Heart right ventricle (tissue), 16 donors: ENCODE measurements around the gene KRT38. TPM values are rescaled to one million over a fixed set of nuclear protein-coding genes. Genes with fewer than 3 reads are reported as not detected.
A peak's percentile ranks its signal among the peaks of the same experiment; 100 is the strongest.

Source experiments
- ATAC-seq, 8 donors: fragments of 200-7000 bp; cut with Tn5 transposase; one replicate each; pipeline ENCODE4 v1.9.1; 2020; ENCODE audit warnings: mild to moderate bottlenecking in 8 of 8, moderate library complexity in 8 of 8, moderate number of reproducible peaks in 1 of 8
- DNase-seq, 2 donors: peaks; one replicate each; pipeline ENCODE4 v3.0.0-alpha.2; 2020
- H3K27ac ChIP-seq, 10 donors: fragments of 200-600 bp; sonication (generic) in 2 of 10; one replicate each; pipeline versions ENCODE4 v1.5.0 to v1.8.0; 2020 to 2022; ENCODE audit warnings: mild to moderate bottlenecking in 3 of 10
- H3K27me3 ChIP-seq, 7 donors: fragments of 200-600 bp; one replicate each; pipeline ENCODE4 v1.8.0; 2021 to 2022; ENCODE audit warnings: mild to moderate bottlenecking in 2 of 7
- H3K36me3 ChIP-seq, 9 donors: fragments of 200-600 bp; sonication (generic) in 1 of 9; one replicate each; pipeline versions ENCODE4 v1.5.0 to v1.8.0; 2020 to 2022; ENCODE audit warnings: mild to moderate bottlenecking in 2 of 9
- H3K4me1 ChIP-seq, 9 donors: fragments of 200-600 bp; sonication (generic) in 1 of 9; one replicate each; pipeline versions ENCODE4 v1.5.0 to v1.8.0; 2020 to 2022; ENCODE audit warnings: mild to moderate bottlenecking in 4 of 9
- H3K4me3 ChIP-seq, 10 donors: fragments of 200-600 bp; sonication (generic) in 2 of 10; one replicate each; pipeline versions ENCODE4 v1.5.0 to v1.8.0; 2020 to 2022; ENCODE audit warnings: mild to moderate bottlenecking in 7 of 10, moderate library complexity in 2 of 10
- H3K9me3 ChIP-seq, 11 donors: fragments of 200-600 bp in 10 of 11; sonication (generic) in 2 of 11; one replicate each; pipeline versions ENCODE4 v1.5.0 to v1.8.0; 2013 to 2022; ENCODE audit warnings: mild to moderate bottlenecking in 2 of 11, control low read depth in 1 of 11, moderate library complexity in 1 of 11
- WGBS, 2 donors: extraction: QIAGEN DNeasy Blood & Tissue Kit; methylation state at CpG; one replicate each; pipeline ENCODE4 v1.1.7; 2013; ENCODE audit warnings: inconsistent platforms in 1 of 2; 5-methylcytosine and 5-hydroxymethylcytosine counted together
- intact Hi-C, 10 donors: fragments of 100-400 bp; cut with DNase I; formaldehyde crosslinking; loops; one replicate each; pipeline versions ENCODE4 v1.11.1 to v1.14.2; 2022
- polyA plus RNA-seq, 2 donors: library from polyadenylated mRNA; stranded (reverse); fragments of 200-250 nt; gene quantifications; one replicate each; pipeline ENCODE4 v1.2.3, GENCODE V29; 2013
- total RNA-seq, 10 donors: library from RNA; stranded (reverse); fragmentation: NEBNext Ultra II Directional in 3 of 10; extraction: Animal tissue kit (Norgen Biotek cat#: 25700) in 3 of 10; gene quantifications; one replicate each; pipeline versions ENCODE4 v1.2.1 to v1.2.4, GENCODE V29; 2021 to 2023
- TF ChIP-seq, protein P1 (sequence below), 9 donors: fragments of 200-600 bp; sonication (generic) in 2 of 9; IDR thresholded peaks; one replicate each; pipeline versions ENCODE4 v1.5.0 to v1.8.0; 2021 to 2022; ENCODE audit warnings: antibody characterized with exemption in 9 of 9, mild to moderate bottlenecking in 5 of 9, moderate library complexity in 1 of 9
- donor health status: Arrhythmogenic right ventricular cardiomyopathy.
- donor health status: ischemic (EF 13 %, LVEDD 7.1; RV severe dilation, severe dysfunction).
- donor health status: healthy with polysubstance abuse.
- donor health status: DM: no; HTN: yes; CAD: no.
- donor health status: DM: no; HTN: no; CAD: no.
- donor health status: ischemic (EF 25% LVEDD 6.9; RV normal size, moderate dysfunction).
- donor health status: ischemic (EF 25% LVEDD 5.7; RV mildly dilated, moderate dysfunction).
- donor health status: healthy.
- donor health status: DM: yes; HTN: yes; CAD: no.
- donor health status: Ischemic cardiomyopathy.
- donor health status: ischemic (EF 35%, LVEDD 5.7; RV mildly dilated, moderate dysfunction).
- donor health status: nonischemic (EF 11% LVEDD 7.7; RV severe dilation, severe dysfunction).
- donor health status: DM: yes; HTN: yes; CAD: no.
- donor health status: PGD.
- donor health status: ischemic (EF 29% LVEDD 5.4; RV normal size, mild dysfunction).
- donor health status: nonischemic (EF 23%, LVEDD 6.1; RV moderate dilation, normal function).

KRT38 gene
- total and polyA plus RNA-seq, 12 donors: not detected

DNA sequence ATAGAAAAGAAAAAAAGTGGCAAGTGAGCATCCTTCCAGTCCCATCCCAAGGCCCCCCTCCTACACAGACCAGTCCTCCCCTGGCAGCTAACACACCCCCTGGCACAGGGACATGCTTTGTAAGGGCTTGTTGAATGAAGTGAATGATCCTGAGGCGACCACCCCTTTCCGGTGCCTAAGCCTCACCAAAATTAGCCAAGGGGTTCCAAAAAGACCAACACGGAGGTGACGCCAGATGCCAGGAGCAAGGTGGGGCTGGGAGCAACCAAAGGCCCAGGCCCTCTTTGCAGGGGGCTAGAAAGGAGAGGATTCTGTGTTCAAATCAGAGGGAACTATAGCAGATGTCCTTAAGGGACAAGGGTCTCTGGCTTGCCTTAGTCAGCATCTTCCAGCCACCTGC is 34.6 kb upstream of the KRT38 start:
- WGBS, 2 donors: 92% methylated on average over 4 of the region's 4 CpGs
- peaks cover 0 to 4% (median 0%) of the 10 kb centered on the region in 9 donors for H3K4me1 ChIP-seq
- ATAC-seq: peak in 4 of 8 donors; percentile 14 to 27 (median 18)
- H3K36me3 ChIP-seq: no peaks in the 10 kb centered on the region
- DNase-seq: no peak
- peaks cover 0 to 28% (median 6%) of the 10 kb centered on the region in 11 donors for H3K9me3 ChIP-seq
- no peak overlapping the region for H3K4me3 ChIP-seq
- H3K27me3 ChIP-seq: no peaks in the 10 kb centered on the region
- intact Hi-C loops: no loop called here
- H3K27ac ChIP-seq: peak overlapping the region in 2 of 10 donors; percentile 12 to 34
- TF ChIP-seq, protein P1, sequence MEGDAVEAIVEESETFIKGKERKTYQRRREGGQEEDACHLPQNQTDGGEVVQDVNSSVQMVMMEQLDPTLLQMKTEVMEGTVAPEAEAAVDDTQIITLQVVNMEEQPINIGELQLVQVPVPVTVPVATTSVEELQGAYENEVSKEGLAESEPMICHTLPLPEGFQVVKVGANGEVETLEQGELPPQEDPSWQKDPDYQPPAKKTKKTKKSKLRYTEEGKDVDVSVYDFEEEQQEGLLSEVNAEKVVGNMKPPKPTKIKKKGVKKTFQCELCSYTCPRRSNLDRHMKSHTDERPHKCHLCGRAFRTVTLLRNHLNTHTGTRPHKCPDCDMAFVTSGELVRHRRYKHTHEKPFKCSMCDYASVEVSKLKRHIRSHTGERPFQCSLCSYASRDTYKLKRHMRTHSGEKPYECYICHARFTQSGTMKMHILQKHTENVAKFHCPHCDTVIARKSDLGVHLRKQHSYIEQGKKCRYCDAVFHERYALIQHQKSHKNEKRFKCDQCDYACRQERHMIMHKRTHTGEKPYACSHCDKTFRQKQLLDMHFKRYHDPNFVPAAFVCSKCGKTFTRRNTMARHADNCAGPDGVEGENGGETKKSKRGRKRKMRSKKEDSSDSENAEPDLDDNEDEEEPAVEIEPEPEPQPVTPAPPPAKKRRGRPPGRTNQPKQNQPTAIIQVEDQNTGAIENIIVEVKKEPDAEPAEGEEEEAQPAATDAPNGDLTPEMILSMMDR (IDR thresholded peaks at IDR 0.05): no peak

DNA sequence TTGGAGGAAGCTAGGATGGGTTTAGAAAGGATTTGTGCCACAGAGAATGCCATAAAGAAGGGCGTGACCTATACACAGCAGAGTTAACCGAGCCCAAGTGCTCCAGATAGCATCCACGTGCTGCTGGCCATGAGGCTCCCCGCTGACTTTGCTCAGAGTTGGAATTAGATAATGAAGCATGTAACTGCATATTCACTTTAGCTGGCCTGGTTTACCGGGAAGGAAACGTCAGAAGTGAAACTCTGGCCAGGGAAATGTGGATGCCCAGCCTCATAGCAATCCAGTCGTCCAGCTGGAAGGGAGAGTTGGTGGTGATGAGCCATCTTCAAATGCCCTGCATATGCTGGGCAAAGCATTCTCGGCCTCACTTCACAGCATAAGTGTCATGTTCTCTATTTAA is 34.1 kb upstream of the KRT38 start:
- WGBS, 2 donors: 43 to 47% methylated on average over 8 of the region's 8 CpGs
- DNase-seq: peak in 1 of 2 donors; percentile 57
- H3K36me3 ChIP-seq: no peaks in the 10 kb centered on the region
- peak overlapping the region in 2 of 10 donors; percentile 12 to 34 for H3K27ac ChIP-seq
- H3K27me3 ChIP-seq: no peaks in the 10 kb centered on the region
- peak; percentile 66 to 96 (median 86) for ATAC-seq
- TF ChIP-seq, protein P1 (IDR thresholded peaks at IDR 0.05): no peak
- no peak overlapping the region for H3K4me3 ChIP-seq
- H3K9me3 ChIP-seq: peaks cover 0 to 28% (median 6%) of the 10 kb centered on the region in 11 donors
- intact Hi-C loops: no loop called here
- H3K4me1 ChIP-seq: peaks cover 0 to 4% (median 0%) of the 10 kb centered on the region in 9 donors

DNA sequence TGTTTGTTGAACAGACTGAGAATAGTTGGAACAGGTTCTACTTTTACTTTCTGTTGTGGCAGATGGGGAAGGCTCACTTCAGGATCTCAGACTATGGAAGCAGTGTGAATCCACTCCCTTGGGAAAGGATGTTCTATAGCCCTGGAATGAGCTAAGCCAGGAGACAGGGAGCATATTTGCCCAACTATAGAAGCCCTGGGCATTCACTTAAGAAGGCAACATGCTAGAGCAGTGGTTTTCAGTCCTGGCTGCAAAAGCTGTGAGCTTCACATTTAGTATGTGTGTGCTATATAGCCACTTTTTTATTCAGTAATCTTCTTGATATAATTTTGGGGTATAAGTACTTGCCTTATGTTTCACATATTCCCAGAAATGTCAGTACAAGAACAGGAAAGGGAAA is 27.6 kb upstream of the KRT38 start:
- H3K4me3 ChIP-seq: no peak overlapping the region
- peaks cover 0 to 12% (median 4%) of the 10 kb centered on the region in 9 donors for H3K4me1 ChIP-seq
- H3K36me3 ChIP-seq: no peaks in the 10 kb centered on the region
- no peak for DNase-seq
- TF ChIP-seq, protein P1 (IDR thresholded peaks at IDR 0.05): no peak
- peaks cover 0 to 50% (median 14%) of the 10 kb centered on the region in 11 donors for H3K9me3 ChIP-seq
- H3K27ac ChIP-seq: no peak overlapping the region
- H3K27me3 ChIP-seq: peaks cover 0 to 17% (median 0%) of the 10 kb centered on the region in 7 donors
- no peak for ATAC-seq
- intact Hi-C loops: no loop called here

DNA sequence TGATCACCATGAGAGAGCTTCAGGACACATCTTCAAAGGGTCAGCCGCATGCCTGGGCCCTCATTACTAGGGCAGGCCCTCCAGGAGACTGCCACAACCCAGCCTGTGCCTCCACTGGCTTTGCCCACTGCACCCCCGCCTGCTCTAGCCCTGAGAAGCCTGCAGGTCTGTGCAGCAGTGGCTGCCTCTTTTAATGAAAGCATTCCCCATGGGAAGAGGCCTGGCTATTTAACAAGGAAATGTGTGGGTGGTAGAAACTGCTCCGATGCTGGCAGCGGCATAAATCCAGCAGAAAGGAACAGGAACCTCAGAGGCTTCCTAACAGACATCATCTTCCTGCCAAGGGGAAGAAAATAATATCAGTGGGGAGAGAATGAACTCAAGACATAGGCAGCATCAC is 26.8 kb upstream of the KRT38 start:
- Histone ChIP-seq H3K27ac (no peak overlapping the region), H3K36me3 (no peaks in the 10 kb centered on the region), H3K4me1 (peaks cover 0 to 12% (median 4%) of the 10 kb centered on the region in 9 donors), H3K4me3 (no peak overlapping the region), H3K9me3 (peaks cover 0 to 43% (median 14%) of the 10 kb centered on the region in 11 donors), H3K27me3 (peaks cover 0 to 17% (median 0%) of the 10 kb centered on the region in 7 donors)
- WGBS, 2 donors: 55 to 62% methylated on average over 4 of the region's 4 CpGs
- no peak for ATAC-seq
- intact Hi-C loops: no loop called here
- TF ChIP-seq, protein P1 (IDR thresholded peaks at IDR 0.05): no peak
- no peak for DNase-seq
